ENCODE measurements around the gene PDE4B. TPM values are rescaled to one million over a fixed set of nuclear protein-coding genes. Genes with fewer than 3 reads are reported as not detected.

PDE4B gene
- total RNA-seq, 1 experiment from 2014 or later, result 1.4 TPM

GRCh38 chr1:66300280-66300971 is 507.7 kb downstream of the PDE4B start:
- H3K4me2 ChIP-seq (ENCODE audit: low read length), result no peak overlapping the region

GRCh38 chr1:66300972-66301451 is 508.3 kb downstream of the PDE4B start:
- ChIA-PET CTCF (no interaction called here), POLR2A (ENCODE audit: unreplicated experiment) (interaction anchor here (0.5 kb wide), 1 partner anchor 135 kb away, joined by 3 read pairs; no protein-coding TSS in a partner anchor)
- Histone ChIP-seq H3K27me3 (ENCODE audit: low read length) (no peaks in the 10 kb centered on the region), H3K9me3 (ENCODE audit: low read length) (no peaks in the 10 kb centered on the region), H2AFZ (ENCODE audit: low read length) (peak overlapping the region; percentile 69), H3K4me3 (ENCODE audit: low read length) (peak overlapping the region; percentile 18; the same call in 1 of the 2 replicates), H3K36me3 (ENCODE audit: low read depth, low read length) (no peaks in the 10 kb centered on the region), H3F3A (ENCODE audit: low read length, unreplicated experiment) (no peaks in the 10 kb centered on the region), H3K27ac (ENCODE audit: low read length) (no peak overlapping the region), H4K20me1 (ENCODE audit: low read length) (no peaks in the 10 kb centered on the region), H3K79me2 (ENCODE audit: low read length) (no peaks in the 10 kb centered on the region), H3K4me2 (ENCODE audit: low read length) (peak overlapping the region; percentile 53), H3K4me1 (ENCODE audit: insufficient read depth, low read length) (peaks cover 4% of the 10 kb centered on the region), H3K9me2 (replicated peaks; ENCODE audit: low read length) (peaks cover 5% of the 10 kb centered on the region; the same call in 1 of the 2 replicates), H3K9ac (ENCODE audit: low read length) (peak overlapping the region; percentile 43)
- DNase-seq (peak; percentile 19), ATAC-seq (peak; percentile 45; the same call in 1 of the 2 replicates)
- intact Hi-C loops (cut with micrococcal nuclease), result no loop called here
- TF ChIP-seq CTCF (conservative IDR thresholded peaks at IDR 0.05; ENCODE audit: low read depth, low read length) (no peak), EZH2phosphoT487 (IDR thresholded peaks at IDR 0.05; ENCODE audit: borderline replicate concordance, low read length) (no peak), EZH2 (IDR thresholded peaks at IDR 0.05; ENCODE audit: low read length, unreplicated experiment) (no peak)
- no TSS peak for BruUV-seq (replicated peaks)

More at GRCh38 chr1:66300280-66300971, 507.7 kb downstream of the PDE4B start:
- H3K9me2 ChIP-seq (replicated peaks; ENCODE audit: low read length), result peaks cover 5% of the 10 kb centered on the region; the same call in 1 of the 2 replicates
- H3F3A ChIP-seq (ENCODE audit: low read length, unreplicated experiment), result no peaks in the 10 kb centered on the region
- TF ChIP-seq EZH2phosphoT487 (IDR thresholded peaks at IDR 0.05; ENCODE audit: borderline replicate concordance, low read length) (no peak), EZH2 (IDR thresholded peaks at IDR 0.05; ENCODE audit: low read length, unreplicated experiment) (no peak), CTCF (conservative IDR thresholded peaks at IDR 0.05; ENCODE audit: low read depth, low read length) (no peak)
- POLR2A ChIA-PET (ENCODE audit: unreplicated experiment), result interaction anchor here (0.5 kb wide), 1 partner anchor 136 kb away, joined by 3 read pairs; no protein-coding TSS in a partner anchor
- no peak overlapping the region for H3K27ac ChIP-seq (ENCODE audit: low read length)
- intact Hi-C loops (cut with micrococcal nuclease), result no loop called here
- H2AFZ ChIP-seq (ENCODE audit: low read length), result 0 out of 2 replicates have a peak overlapping the region, but pooled peaks have one; percentile 69
- no peaks in the 10 kb centered on the region for H3K36me3 ChIP-seq (ENCODE audit: low read depth, low read length)
- no peaks in the 10 kb centered on the region for H3K79me2 ChIP-seq (ENCODE audit: low read length)
- no peak for ATAC-seq
- H4K20me1 ChIP-seq (ENCODE audit: low read length), result no peaks in the 10 kb centered on the region
- peaks cover 9% of the 10 kb centered on the region for H3K4me1 ChIP-seq (ENCODE audit: insufficient read depth, low read length)
- no TSS peak for BruUV-seq (replicated peaks)
- H3K9me3 ChIP-seq (ENCODE audit: low read length), result no peaks in the 10 kb centered on the region
- H3K4me3 ChIP-seq (ENCODE audit: low read length), result no peak overlapping the region
- CTCF ChIA-PET, result no interaction called here
- DNase-seq, result no peak
- no peak overlapping the region for H3K9ac ChIP-seq (ENCODE audit: low read length)
- H3K27me3 ChIP-seq (ENCODE audit: low read length), result no peaks in the 10 kb centered on the region

All from PC-3 (cell line).